Progenitor cell of endocrine pancreas (in vitro differentiated cells): Measurements from ENCODE around the gene ERGIC3. TPM values are rescaled to one million over a fixed set of nuclear protein-coding genes. Genes with fewer than 3 reads are reported as not detected.

Source experiments
- DNase-seq: peaks from one replicate; pipeline ENCODE4 v3.0.0; 2021; ENCODE audit warnings: low spot score; ENCODE audit not compliant: unreplicated experiment
- H3K27ac Mint-ChIP-seq: 2 replicates; pipeline ENCODE4 v1.8.0; 2021; ENCODE audit warnings: mild to moderate bottlenecking, moderate library complexity, mixed read lengths
- H3K27me3 Mint-ChIP-seq: 2 replicates; pipeline ENCODE4 v1.8.0; 2021; ENCODE audit warnings: mixed read lengths
- H3K36me3 Mint-ChIP-seq: 2 replicates; pipeline ENCODE4 v1.8.0; 2022; ENCODE audit warnings: mixed read lengths; ENCODE audit not compliant: insufficient read depth
- H3K4me1 Mint-ChIP-seq: 2 replicates; pipeline ENCODE4 v1.8.0; 2021; ENCODE audit warnings: low read depth, mixed read lengths
- H3K4me3 Mint-ChIP-seq: 2 replicates; pipeline ENCODE4 v1.8.0; 2021; ENCODE audit warnings: low read depth, mild to moderate bottlenecking, moderate library complexity, mixed read lengths
- H3K9me3 Mint-ChIP-seq: 2 replicates; pipeline ENCODE4 v1.8.0; 2021; ENCODE audit warnings: low read depth, mixed read lengths
- CTCF ChIP-seq: fragments of 200-600 bp; sonication (generic); IDR thresholded peaks from one replicate; pipeline ENCODE4 v1.5.0; 2021; ENCODE audit warnings: antibody characterized with exemption, mild to moderate bottlenecking; ENCODE audit not compliant: unreplicated experiment
- total RNA-seq: library from RNA; stranded (reverse); gene quantifications from 2 replicates; pipeline ENCODE4 v1.2.1, GENCODE V29; 2021

Gene ERGIC3
- total RNA-seq, 1 donor from 2014 or later: 286 TPM

GRCh38 chr20:35562541-35563110 is 20.7 kb downstream of the ERGIC3 start:
- Mint-ChIP-seq H3K9me3 (no peaks in the 10 kb centered on the region), H3K36me3 (peaks cover 2% of the 10 kb centered on the region), H3K4me1 (no peaks in the 10 kb centered on the region), H3K27ac (no peak overlapping the region), H3K4me3 (no peak overlapping the region), H3K27me3 (no peaks in the 10 kb centered on the region)
- TF ChIP-seq CTCF: no peak
- DNase-seq: no peak

GRCh38 chr20:35563834-35564233 is 22.0 kb downstream of the ERGIC3 start:
- H3K36me3 Mint-ChIP-seq: no peaks in the 10 kb centered on the region
- no peak for TF ChIP-seq CTCF
- no peak overlapping the region for H3K4me3 Mint-ChIP-seq
- no peak for DNase-seq
- no peaks in the 10 kb centered on the region for H3K9me3 Mint-ChIP-seq
- H3K27ac Mint-ChIP-seq: no peak overlapping the region
- peaks cover 2% of the 10 kb centered on the region for H3K4me1 Mint-ChIP-seq
- no peaks in the 10 kb centered on the region for H3K27me3 Mint-ChIP-seq

- H3K9me3 Mint-ChIP-seq: no peaks in the 10 kb centered on the region
- peaks cover 2% of the 10 kb centered on the region for H3K4me1 Mint-ChIP-seq
- H3K27me3 Mint-ChIP-seq: no peaks in the 10 kb centered on the region
- H3K36me3 Mint-ChIP-seq: no peaks in the 10 kb centered on the region
- no peak overlapping the region for H3K27ac Mint-ChIP-seq
- no peak for DNase-seq
- no peak overlapping the region for H3K4me3 Mint-ChIP-seq
- no peak for TF ChIP-seq CTCF
Observed at GRCh38 chr20:35564905-35565304, 23.0 kb downstream of the ERGIC3 start.

GRCh38 chr20:35568645-35569044 is 26.8 kb downstream of the ERGIC3 start:
- Mint-ChIP-seq H3K4me3 (no peak overlapping the region), H3K9me3 (peaks cover 4% of the 10 kb centered on the region), H3K36me3 (no peaks in the 10 kb centered on the region), H3K27me3 (no peaks in the 10 kb centered on the region), H3K4me1 (peaks cover 2% of the 10 kb centered on the region), H3K27ac (no peak overlapping the region)
- TF ChIP-seq CTCF: peak; percentile 53
- DNase-seq: no peak

- H3K36me3 Mint-ChIP-seq: no peaks in the 10 kb centered on the region
- H3K4me3 Mint-ChIP-seq: no peak overlapping the region
- DNase-seq: no peak
- peaks cover 2% of the 10 kb centered on the region for H3K4me1 Mint-ChIP-seq
- H3K9me3 Mint-ChIP-seq: peaks cover 10% of the 10 kb centered on the region
- no peak overlapping the region for H3K27ac Mint-ChIP-seq
- TF ChIP-seq CTCF: no peak
- peaks cover 6% of the 10 kb centered on the region for H3K27me3 Mint-ChIP-seq
Observed at GRCh38 chr20:35571555-35571954, 29.7 kb downstream of the ERGIC3 start.
